Astrocyte of the cerebellum (primary cell): Measurements from ENCODE around the gene MYOG.

Source experiments
- DNase-seq: peaks from one replicate; pipeline ENCODE4 v3.0.0-alpha.2; 2011; ENCODE audit warnings: low read depth
- H3K4me3 ChIP-seq: 2 replicates; pipeline ENCODE4 v1.5.1; 2011; ENCODE audit warnings: mild to moderate bottlenecking, low read depth, low read length, moderate library complexity
- in situ Hi-C: cut with HindIII; loops from 2 replicates; pipeline ENCODE4 v1.10.0; 2017; ENCODE audit warnings: low sequenced_read_pairs
- TF ChIP-seq, protein P1 (sequence below): IDR thresholded peaks from 2 replicates; pipeline ENCODE4 v1.5.1; 2012; ENCODE audit warnings: low read length, low read depth, moderate library complexity, mild to moderate bottlenecking; ENCODE audit errors: missing control alignments

Gene MYOG

DNA sequence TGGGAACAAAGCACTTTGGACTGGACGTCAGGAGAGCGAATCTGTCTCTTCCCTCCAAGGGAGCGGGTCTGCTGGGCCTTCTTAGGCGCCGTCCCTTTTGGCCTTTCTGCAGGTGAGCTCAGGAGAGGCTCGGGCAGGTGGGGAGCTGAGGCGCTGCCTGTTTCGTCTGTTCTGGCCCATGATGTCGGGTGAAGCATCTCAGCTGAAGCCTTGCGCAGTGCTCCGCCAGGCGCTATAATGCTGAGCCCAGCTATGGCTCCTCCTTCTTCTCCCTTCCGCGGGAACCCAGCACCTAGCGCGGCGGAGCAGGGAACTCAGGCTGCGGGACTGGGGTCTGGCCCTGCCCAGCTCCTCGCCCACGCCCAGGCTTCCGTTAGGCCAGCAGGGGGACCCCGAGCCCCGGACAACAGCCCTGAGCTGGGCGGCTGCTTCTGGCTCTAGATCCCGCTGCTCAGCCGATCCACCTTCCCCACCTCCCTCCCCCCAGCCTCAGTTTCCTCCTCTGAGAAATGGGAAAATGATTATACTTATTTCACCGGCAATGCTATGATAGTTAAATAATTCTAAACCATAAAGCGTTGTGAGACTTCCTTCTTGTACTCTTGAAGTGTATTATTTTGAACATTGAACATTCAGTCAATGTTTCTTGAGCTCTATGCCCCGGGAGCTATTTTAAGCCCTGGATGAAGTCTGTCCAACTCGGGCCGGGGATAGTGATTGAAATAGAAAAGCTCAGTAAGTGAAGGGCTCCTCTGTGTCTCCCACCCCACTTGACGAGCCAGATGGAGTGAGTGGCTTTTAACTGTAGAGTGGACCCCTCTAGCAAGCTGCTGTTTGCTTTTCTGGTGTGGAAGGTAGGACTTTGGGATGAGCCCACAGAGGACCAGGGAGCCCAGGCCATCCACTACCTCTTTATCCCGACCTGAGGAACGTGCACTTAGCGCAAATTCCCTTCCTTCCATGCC, 32.1 kb upstream of the MYOG start:
- peak; percentile 29 for DNase-seq
- TF ChIP-seq, protein P1, sequence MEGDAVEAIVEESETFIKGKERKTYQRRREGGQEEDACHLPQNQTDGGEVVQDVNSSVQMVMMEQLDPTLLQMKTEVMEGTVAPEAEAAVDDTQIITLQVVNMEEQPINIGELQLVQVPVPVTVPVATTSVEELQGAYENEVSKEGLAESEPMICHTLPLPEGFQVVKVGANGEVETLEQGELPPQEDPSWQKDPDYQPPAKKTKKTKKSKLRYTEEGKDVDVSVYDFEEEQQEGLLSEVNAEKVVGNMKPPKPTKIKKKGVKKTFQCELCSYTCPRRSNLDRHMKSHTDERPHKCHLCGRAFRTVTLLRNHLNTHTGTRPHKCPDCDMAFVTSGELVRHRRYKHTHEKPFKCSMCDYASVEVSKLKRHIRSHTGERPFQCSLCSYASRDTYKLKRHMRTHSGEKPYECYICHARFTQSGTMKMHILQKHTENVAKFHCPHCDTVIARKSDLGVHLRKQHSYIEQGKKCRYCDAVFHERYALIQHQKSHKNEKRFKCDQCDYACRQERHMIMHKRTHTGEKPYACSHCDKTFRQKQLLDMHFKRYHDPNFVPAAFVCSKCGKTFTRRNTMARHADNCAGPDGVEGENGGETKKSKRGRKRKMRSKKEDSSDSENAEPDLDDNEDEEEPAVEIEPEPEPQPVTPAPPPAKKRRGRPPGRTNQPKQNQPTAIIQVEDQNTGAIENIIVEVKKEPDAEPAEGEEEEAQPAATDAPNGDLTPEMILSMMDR, result peak; percentile 83
- in situ Hi-C loops, result no loop called here
- no peak overlapping the region for H3K4me3 ChIP-seq

DNA sequence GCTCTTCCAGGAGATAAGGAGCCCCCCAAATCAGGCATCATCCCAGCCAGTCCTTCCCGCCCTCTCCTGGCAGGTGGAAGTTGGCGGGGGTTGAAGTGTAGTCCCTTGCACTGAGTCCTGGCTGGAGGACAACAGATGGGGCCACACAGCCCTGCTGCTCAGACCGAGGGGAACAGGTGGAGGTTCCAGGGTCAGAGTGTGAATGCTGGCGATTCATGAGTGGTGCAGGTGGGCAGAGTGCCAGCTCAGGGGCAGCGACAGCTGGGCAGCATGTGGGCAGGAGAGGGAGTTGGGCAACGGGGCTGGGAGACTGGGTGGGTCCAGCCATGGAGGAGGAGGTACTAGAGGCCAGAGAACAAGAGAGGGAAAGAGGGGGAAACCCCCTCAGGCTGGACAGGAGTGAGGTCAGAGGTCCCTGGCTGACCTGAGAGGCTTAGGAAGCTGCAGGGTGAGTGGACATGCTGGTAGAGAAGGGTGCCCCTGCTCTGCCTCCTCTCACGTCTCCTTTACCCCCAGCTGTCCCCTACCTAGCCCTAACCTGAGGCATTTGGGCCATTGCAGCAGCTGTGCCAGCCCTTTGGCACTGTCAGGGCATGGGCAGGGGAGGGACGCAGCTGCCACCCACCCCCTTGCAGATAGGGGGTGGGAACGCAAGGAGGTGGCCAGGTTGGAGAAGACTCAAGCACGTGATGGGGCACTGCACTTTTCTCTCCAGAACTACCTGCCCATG, 30.4 kb upstream of the MYOG start:
- DNase-seq, result no peak
- in situ Hi-C loops, result no loop called here
- TF ChIP-seq, protein P1, result no peak

GRCh38 chr1:203114202-203114601, 28.4 kb upstream of the MYOG start:
- TF ChIP-seq, protein P1, result no peak

More for the DNA sequence above, 30.4 kb upstream of the MYOG start:
- no peak overlapping the region for H3K4me3 ChIP-seq

DNA sequence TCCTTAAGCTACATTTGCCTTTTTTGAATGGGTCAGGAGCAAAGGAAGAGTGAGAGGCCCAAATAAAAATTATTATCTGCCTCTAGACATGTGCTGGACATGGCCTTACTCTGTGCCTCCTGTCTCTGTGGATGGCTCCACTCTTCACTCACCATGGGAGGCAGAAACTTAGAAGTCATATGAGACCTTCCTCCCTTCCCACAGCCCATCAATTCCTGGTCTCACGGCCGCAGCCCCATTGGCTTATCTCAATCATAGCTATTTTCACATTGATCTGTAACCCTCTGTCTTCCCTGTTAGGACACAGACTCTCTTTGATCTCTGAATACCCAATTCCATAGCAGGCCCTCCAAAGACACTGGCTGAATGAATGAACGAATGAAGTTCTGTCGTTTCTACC, 27.5 kb upstream of the MYOG start:
- in situ Hi-C loops, result no loop called here
- no peak for DNase-seq
- H3K4me3 ChIP-seq, result no peak overlapping the region
- TF ChIP-seq, protein P1, result no peak

More at GRCh38 chr1:203114202-203114601, 28.4 kb upstream of the MYOG start:
- H3K4me3 ChIP-seq, result no peak overlapping the region
- in situ Hi-C loops, result no loop called here
- no peak for DNase-seq

- DNase-seq, result no peak
- H3K4me3 ChIP-seq, result no peak overlapping the region
- TF ChIP-seq, protein P1, result no peak
- in situ Hi-C loops, result no loop called here
These were observed 26.7 kb upstream of the MYOG start for GRCh38 chr1:203112475-203112874.

DNA sequence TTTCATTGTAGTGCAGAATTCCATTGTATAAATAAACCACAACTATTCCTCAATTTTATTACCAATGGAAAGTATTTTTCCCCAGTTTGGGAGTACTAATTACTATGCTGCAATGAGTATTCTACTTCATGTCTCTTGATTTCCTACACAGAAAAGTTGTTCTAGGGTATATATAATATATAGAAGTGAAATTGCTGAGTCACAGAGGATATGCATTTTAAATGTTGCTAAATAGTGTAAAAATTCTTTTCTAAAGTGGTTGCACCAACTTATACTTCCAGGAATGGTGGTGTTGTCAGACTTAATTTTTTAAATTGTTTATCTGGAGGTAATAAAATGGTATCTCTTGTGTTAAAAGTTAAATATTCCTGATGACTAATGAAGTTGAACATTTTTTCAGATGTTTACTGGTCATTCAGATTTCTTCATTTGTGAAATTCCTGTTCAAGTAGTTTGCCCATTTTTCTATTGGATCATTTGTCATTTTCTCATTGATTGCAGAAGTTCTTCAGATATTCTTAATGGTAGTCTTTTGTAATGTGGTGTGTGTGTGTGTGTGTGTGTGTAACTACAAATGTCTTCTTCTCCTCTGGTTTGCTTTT, 19.1 kb upstream of the MYOG start:
- TF ChIP-seq, protein P1, result no peak
- no peak for DNase-seq
- no peak overlapping the region for H3K4me3 ChIP-seq
- in situ Hi-C loops, result no loop called here
